Renal cortical epithelial cell (primary cell): Measurements from ENCODE around the gene GRPEL1. TPM values are rescaled to one million over a fixed set of nuclear protein-coding genes. Genes with fewer than 3 reads are reported as not detected.
A peak's percentile ranks its signal among the peaks of the same experiment; 100 is the strongest.

Experiments used
- DNase-seq: peaks from one replicate; pipeline ENCODE4 v3.0.0-alpha.2; 2011; ENCODE audit warnings: low read depth
- total RNA-seq: library from RNA; depleted of rRNA; stranded (reverse); fragments of >200 nt; gene quantifications from 2 replicates; pipeline ENCODE4 v1.2.3, GENCODE V29; 2014

GRPEL1 gene
- total RNA-seq, 1 donor from 2014 or later, result 42.2 TPM

GRCh38 chr4:7023901-7024300 lies 44.0 kb downstream of the GRPEL1 start:
- DNase-seq, result no peak

- DNase-seq, result no peak
These were observed 44.4 kb downstream of the GRPEL1 start for GRCh38 chr4:7023486-7023885.

- DNase-seq, result peak; percentile 96
These were observed 45.8 kb downstream of the GRPEL1 start for GRCh38 chr4:7021930-7022664.

GRCh38 chr4:7021355-7021754 lies 46.5 kb downstream of the GRPEL1 start:
- no peak for DNase-seq

- DNase-seq, result no peak
These were observed 47.0 kb downstream of the GRPEL1 start for GRCh38 chr4:7020856-7021255.

GRCh38 chr4:7020290-7020689 lies 47.6 kb downstream of the GRPEL1 start:
- no peak for DNase-seq

GRCh38 chr4:7019367-7019766 lies 48.5 kb downstream of the GRPEL1 start:
- DNase-seq, result no peak

- no peak for DNase-seq
These were observed 49.6 kb downstream of the GRPEL1 start for GRCh38 chr4:7018281-7018680.

- no peak for DNase-seq
These were observed 50.3 kb downstream of the GRPEL1 start for GRCh38 chr4:7017446-7018048.

- DNase-seq, result no peak
These were observed 51.4 kb downstream of the GRPEL1 start for GRCh38 chr4:7016512-7016911.

GRCh38 chr4:7016086-7016485 lies 51.8 kb downstream of the GRPEL1 start:
- DNase-seq, result no peak

GRCh38 chr4:7015383-7016035 lies 52.4 kb downstream of the GRPEL1 start:
- no peak for DNase-seq

GRCh38 chr4:7014815-7015214 lies 53.0 kb downstream of the GRPEL1 start:
- DNase-seq, result no peak

GRCh38 chr4:7013175-7013574 lies 54.7 kb downstream of the GRPEL1 start:
- no peak for DNase-seq

- no peak for DNase-seq
These were observed 58.3 kb downstream of the GRPEL1 start for GRCh38 chr4:7009564-7009963.

Other genes starting within 250 kb of the GRPEL1 start
- gene TBC1D14, start 158.2 kb downstream of the GRPEL1 start, total RNA-seq, result 50.7 and 94.0 TPM in 2 replicates
- 9.6 and 31.4 TPM in 2 replicates for gene TADA2B, start 24.7 kb downstream of the GRPEL1 start, total RNA-seq
- gene SORCS2, start 124.5 kb upstream of the GRPEL1 start, total RNA-seq, result 1.0 and 11.0 TPM in 2 replicates